Measurements from ENCODE around the gene RGS7.

GRCh38 chr1:241177660-241178059 lies 179.3 kb downstream of the RGS7 start:
- no peak for TF ChIP-seq CTCF (conservative IDR thresholded peaks at IDR 0.05; ENCODE audit: low read length)
- no peak for TF ChIP-seq EZH2phosphoT487 (IDR thresholded peaks at IDR 0.05; ENCODE audit: borderline replicate concordance)
